Keratinocyte (primary cell): ENCODE measurements around the gene XCL2.

Source experiments
- EZH2 ChIP-seq: IDR thresholded peaks from one replicate; pipeline ENCODE4 v1.6.1; 2012; ENCODE audit warnings: inconsistent platforms, mild to moderate bottlenecking, low read length, moderate library complexity
- TF ChIP-seq, protein P1 (sequence below), 3 experiments: IDR thresholded peaks in 1 of 3; conservative IDR thresholded peaks in 1 of 3; optimal IDR thresholded peaks in 1 of 3; 2 replicates in 2 of 3; 3 replicates in 1 of 3; pipeline versions ENCODE3 to v1.5.1; 2011; ENCODE audit warnings: low read length in 3 of 3, mild to moderate bottlenecking in 3 of 3, moderate library complexity in 2 of 3, control low read depth in 1 of 3, inconsistent platforms in 1 of 3; ENCODE audit not compliant: insufficient read depth in 2 of 3; ENCODE audit errors: extremely low read depth in 1 of 3

DNA sequence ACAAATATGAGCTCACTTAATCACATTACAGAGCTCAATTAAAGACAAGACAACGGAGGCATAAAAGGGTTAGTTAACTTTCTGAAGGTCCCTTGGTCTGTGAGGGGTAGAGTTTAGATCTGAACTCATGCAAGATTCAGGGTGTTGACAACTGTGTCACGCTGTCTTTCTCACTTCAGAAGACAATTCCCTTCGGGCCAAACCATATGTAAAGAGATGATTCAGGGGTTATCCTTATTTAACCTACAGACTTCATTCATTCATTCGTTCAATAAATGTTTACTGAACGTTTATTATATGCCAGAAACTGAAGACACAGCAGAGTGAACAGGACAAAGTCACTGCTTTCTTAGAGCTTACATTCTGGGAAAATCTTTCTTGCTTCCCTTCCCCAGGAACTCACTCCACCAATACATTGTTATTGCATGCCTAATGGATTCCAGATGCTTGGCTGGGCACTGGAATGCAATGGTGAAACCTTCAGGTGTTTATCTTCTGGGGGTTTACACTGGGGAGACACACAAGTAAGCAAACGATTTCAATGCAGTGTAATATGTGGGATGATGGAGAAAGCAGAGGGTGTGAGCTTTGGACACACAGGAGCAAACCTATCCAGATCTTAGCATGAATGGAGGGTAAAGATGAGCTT, 39.0 kb upstream of the XCL2 start:
- TF ChIP-seq, protein P1, sequence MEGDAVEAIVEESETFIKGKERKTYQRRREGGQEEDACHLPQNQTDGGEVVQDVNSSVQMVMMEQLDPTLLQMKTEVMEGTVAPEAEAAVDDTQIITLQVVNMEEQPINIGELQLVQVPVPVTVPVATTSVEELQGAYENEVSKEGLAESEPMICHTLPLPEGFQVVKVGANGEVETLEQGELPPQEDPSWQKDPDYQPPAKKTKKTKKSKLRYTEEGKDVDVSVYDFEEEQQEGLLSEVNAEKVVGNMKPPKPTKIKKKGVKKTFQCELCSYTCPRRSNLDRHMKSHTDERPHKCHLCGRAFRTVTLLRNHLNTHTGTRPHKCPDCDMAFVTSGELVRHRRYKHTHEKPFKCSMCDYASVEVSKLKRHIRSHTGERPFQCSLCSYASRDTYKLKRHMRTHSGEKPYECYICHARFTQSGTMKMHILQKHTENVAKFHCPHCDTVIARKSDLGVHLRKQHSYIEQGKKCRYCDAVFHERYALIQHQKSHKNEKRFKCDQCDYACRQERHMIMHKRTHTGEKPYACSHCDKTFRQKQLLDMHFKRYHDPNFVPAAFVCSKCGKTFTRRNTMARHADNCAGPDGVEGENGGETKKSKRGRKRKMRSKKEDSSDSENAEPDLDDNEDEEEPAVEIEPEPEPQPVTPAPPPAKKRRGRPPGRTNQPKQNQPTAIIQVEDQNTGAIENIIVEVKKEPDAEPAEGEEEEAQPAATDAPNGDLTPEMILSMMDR (optimal IDR thresholded peaks at IDR 0.05 in 1 of 3, IDR thresholded peaks at IDR 0.05 in 1 of 3, conservative IDR thresholded peaks at IDR 0.05 in 1 of 3; ENCODE audit: extremely low read depth in 1 of 3, insufficient read depth in 2 of 3, low read length in 3 of 3), result no peak
- TF ChIP-seq EZH2, result no peak
